Immature natural killer cell (primary cell): Measurements from ENCODE around the gene SEC62. TPM values are rescaled to one million over a fixed set of nuclear protein-coding genes. Genes with fewer than 3 reads are reported as not detected.
A peak's percentile ranks its signal among the peaks of the same experiment; 100 is the strongest.

Source experiments
- DNase-seq, 3 donors: peaks; one replicate each; pipeline ENCODE4 v3.0.0; 2022; ENCODE audit warnings: mixed read lengths in 1 of 3
- H3K27ac Mint-ChIP-seq, 6 donors: one replicate each; pipeline ENCODE4 v1.8.0; 2020; ENCODE audit warnings: mixed read lengths in 6 of 6, mild to moderate bottlenecking in 5 of 6, inconsistent platforms in 4 of 6, moderate library complexity in 3 of 6
- H3K27me3 Mint-ChIP-seq, 3 donors: one replicate each; pipeline ENCODE4 v1.8.0; 2020 to 2021; ENCODE audit warnings: low read depth in 3 of 3, mild to moderate bottlenecking in 3 of 3, mixed read lengths in 3 of 3, moderate library complexity in 3 of 3, inconsistent platforms in 1 of 3
- H3K36me3 Mint-ChIP-seq, 3 donors: one replicate each; pipeline ENCODE4 v1.8.0; 2020; ENCODE audit warnings: mixed read lengths in 3 of 3, inconsistent platforms in 2 of 3, mild to moderate bottlenecking in 2 of 3
- H3K4me1 Mint-ChIP-seq, 2 donors: one replicate each; pipeline ENCODE4 v1.8.0; 2020; ENCODE audit warnings: inconsistent platforms in 2 of 2, mild to moderate bottlenecking in 2 of 2, mixed read lengths in 2 of 2, moderate library complexity in 1 of 2
- H3K4me3 Mint-ChIP-seq, 5 donors: one replicate each; pipeline ENCODE4 v1.8.0; 2020; ENCODE audit warnings: mild to moderate bottlenecking in 5 of 5, mixed read lengths in 5 of 5, inconsistent platforms in 3 of 5, moderate library complexity in 3 of 5
- H3K9me3 Mint-ChIP-seq, 6 donors: one replicate each; pipeline ENCODE4 v1.8.0; 2020; ENCODE audit warnings: mild to moderate bottlenecking in 6 of 6, mixed read lengths in 6 of 6, inconsistent platforms in 4 of 6, moderate library complexity in 3 of 6
- polyA plus RNA-seq, 3 donors: library from polyadenylated mRNA; unstranded; fragments of 300-500 nt; fragmentation: Illumina TruSeq; gene quantifications; one replicate each; pipeline ENCODE4 v1.2.3, GENCODE V29; 2021

The SEC62 gene
- polyA plus RNA-seq, 3 donors from 2014 or later, result 128 to 155 (median 130) TPM

DNA sequence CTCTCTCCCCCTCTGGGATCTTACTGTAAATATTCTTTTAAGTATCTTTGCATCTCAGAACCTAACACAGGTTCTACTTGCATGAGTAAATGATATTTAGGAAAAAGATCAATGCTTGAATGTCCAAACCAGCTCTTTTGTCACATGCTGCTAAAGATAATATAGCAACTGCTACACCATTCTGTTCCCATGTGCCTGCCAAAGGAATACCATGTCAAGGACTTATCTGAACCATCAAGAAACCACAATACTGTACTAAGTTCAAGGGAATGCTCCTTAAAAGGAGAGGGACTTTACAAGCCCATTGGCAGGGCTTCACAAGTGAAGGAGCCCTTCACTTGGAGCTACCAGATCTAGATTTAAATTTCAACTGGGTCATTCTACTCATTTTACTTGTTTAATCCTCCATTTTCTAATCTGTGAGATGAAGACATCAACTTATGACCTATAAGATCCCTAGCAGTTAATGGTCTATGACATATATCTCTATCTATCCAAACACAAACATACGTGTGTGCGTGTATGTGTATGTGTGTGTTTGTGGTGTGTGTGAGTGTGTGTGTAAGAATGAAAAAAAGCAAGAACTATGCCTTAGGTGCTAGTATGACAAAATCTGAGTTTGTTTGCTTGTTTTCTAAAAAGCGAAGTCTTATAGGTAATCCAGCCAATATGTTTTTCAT is 13.0 kb upstream of the SEC62 start:
- peaks cover 0 to 2% (median 0%) of the 10 kb centered on the region in 6 donors for H3K9me3 Mint-ChIP-seq
- DNase-seq, result no peak
- H3K4me1 Mint-ChIP-seq, result no peaks in the 10 kb centered on the region
- peaks cover 6 to 11% (median 9%) of the 10 kb centered on the region in 3 donors for H3K27me3 Mint-ChIP-seq
- no peak overlapping the region for H3K27ac Mint-ChIP-seq
- H3K4me3 Mint-ChIP-seq, result no peak overlapping the region
- H3K36me3 Mint-ChIP-seq, result no peaks in the 10 kb centered on the region

DNA sequence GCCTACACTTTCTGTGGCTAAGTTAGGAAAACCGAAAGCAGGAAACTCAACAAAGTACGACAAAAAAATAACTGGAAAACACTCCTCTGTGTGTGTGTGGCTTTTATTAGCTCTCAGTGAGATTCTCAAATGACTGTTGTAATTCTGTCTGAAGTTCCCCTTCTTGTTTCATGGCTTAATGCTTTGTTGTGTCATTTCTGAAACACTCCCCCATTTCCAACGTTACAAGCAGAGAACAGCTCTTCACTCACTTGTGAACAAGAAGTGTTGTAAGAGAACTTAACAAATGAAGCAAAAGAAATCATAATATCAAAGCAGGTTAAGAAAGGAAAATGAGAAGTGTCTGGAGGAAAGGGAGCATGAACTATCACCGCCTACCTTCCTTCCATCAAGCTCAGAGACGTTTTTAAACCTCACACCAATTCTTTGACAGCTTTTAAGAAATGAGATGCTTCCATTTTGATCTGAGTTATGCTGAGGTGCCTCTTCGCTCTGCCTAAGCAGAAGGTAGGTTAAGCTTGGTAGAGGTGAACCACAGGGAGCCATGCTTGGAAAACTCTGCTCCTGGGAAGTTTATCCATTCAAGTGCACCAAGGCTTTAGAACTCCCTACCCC is 12.4 kb upstream of the SEC62 start:
- no peak overlapping the region for H3K27ac Mint-ChIP-seq
- no peaks in the 10 kb centered on the region for H3K4me1 Mint-ChIP-seq
- H3K4me3 Mint-ChIP-seq, result no peak overlapping the region

DNA sequence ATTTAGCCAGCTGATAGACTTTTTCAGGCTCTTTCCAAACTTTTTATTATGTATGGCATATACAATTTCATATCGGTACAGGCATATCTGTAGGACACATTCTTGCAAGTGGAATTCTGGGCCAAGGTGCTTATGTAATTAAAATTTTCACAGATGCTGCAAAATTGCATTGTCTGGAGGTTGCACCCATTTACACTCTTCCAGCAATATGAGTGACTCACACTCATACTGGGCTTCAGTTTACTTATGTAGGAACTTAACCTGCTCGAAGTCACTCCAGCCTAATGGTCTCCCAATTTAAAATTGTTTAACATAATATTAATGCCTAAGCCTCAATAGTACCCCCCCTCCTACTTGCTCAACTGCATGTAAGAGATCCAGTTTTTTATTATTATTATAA is 11.2 kb upstream of the SEC62 start:
- H3K36me3 Mint-ChIP-seq, result no peaks in the 10 kb centered on the region
- peaks cover 6 to 12% (median 10%) of the 10 kb centered on the region in 3 donors for H3K27me3 Mint-ChIP-seq
- H3K9me3 Mint-ChIP-seq, result peaks cover 0 to 2% (median 0%) of the 10 kb centered on the region in 6 donors
- no peak overlapping the region for H3K4me3 Mint-ChIP-seq
- no peaks in the 10 kb centered on the region for H3K4me1 Mint-ChIP-seq
- H3K27ac Mint-ChIP-seq, result no peak overlapping the region
- DNase-seq, result no peak

More for the DNA sequence above, 12.4 kb upstream of the SEC62 start:
- peaks cover 6 to 11% (median 10%) of the 10 kb centered on the region in 3 donors for H3K27me3 Mint-ChIP-seq
- peaks cover 0 to 2% (median 0%) of the 10 kb centered on the region in 6 donors for H3K9me3 Mint-ChIP-seq
- no peaks in the 10 kb centered on the region for H3K36me3 Mint-ChIP-seq
- DNase-seq, result no peak

DNA sequence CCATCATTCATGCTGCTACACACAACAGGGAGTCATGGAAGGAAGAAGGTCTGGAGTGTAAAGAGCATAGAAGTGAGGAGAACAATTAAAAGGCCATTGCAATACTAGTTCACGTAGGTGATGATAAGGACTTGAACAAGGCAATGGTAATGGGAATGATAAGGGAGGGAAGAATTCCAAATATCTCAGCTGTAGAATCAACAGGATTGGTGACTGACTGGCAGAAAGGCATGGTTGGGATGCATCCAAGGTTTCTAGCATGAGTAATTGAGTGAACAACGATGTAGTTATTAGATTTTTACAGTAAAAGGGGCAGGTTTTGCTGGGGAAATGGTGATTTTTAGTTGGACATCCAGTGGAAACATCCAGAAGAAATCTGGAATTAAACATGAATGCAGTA is 2.4 kb upstream of the SEC62 start:
- no peaks in the 10 kb centered on the region for H3K9me3 Mint-ChIP-seq
- H3K36me3 Mint-ChIP-seq, result no peaks in the 10 kb centered on the region
- H3K4me3 Mint-ChIP-seq, result no peak overlapping the region
- H3K27ac Mint-ChIP-seq, result no peak overlapping the region
- peaks cover 4 to 19% (median 18%) of the 10 kb centered on the region in 3 donors for H3K27me3 Mint-ChIP-seq
- peaks cover 29% of the 10 kb centered on the region in 2 donors for H3K4me1 Mint-ChIP-seq
- DNase-seq, result no peak

DNA sequence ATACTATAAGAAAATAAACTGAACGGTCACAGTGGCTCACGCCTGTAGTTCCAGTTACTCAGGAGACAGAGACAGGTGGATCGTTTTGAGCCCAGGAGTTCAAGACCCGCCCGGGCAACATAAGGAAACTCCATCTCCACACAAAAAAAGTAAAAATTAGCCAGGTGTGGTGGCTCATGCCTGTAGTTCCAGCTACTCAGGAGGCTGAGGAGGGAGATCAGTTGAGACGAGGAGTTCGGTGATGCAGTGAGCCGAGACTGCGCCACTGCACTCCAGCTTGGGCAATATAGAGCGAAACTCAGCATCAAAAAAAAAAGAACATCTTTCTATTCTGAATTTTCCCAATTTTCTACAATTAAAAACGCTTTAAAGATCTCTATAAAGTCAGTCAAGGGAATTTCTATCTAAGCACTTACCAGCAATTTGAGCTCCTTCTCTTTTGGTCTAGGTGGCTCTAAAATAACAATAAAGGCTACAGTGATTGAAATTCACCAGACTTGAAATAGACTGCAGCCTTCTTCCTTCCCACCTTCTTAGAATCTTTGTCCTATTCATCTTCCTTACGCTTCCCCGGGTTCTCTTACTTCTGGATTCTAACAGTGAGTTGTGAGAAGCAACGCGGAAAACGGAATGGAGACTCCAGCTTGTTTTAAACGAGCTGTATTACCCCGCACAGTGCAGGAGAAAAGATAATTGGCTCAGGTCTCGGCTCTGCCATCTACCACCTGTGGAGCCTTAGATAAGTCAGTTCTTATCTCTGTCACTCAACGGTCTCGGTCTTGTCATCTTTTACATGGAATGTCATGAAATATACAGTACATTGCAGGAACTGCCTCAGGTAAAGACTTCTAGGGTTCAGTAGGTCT is 812 bp upstream of the SEC62 start:
- H3K36me3 Mint-ChIP-seq, result no peaks in the 10 kb centered on the region
- peak overlapping the region; percentile 83 to 96 (median 94) for H3K4me3 Mint-ChIP-seq
- no peaks in the 10 kb centered on the region for H3K9me3 Mint-ChIP-seq
- H3K27ac Mint-ChIP-seq, result peak overlapping the region; percentile 92 to 98 (median 95)
- H3K4me1 Mint-ChIP-seq, result peaks cover 31 to 45% of the 10 kb centered on the region in 2 donors
- DNase-seq, result no peak
- peaks cover 2 to 16% (median 16%) of the 10 kb centered on the region in 3 donors for H3K27me3 Mint-ChIP-seq

DNA sequence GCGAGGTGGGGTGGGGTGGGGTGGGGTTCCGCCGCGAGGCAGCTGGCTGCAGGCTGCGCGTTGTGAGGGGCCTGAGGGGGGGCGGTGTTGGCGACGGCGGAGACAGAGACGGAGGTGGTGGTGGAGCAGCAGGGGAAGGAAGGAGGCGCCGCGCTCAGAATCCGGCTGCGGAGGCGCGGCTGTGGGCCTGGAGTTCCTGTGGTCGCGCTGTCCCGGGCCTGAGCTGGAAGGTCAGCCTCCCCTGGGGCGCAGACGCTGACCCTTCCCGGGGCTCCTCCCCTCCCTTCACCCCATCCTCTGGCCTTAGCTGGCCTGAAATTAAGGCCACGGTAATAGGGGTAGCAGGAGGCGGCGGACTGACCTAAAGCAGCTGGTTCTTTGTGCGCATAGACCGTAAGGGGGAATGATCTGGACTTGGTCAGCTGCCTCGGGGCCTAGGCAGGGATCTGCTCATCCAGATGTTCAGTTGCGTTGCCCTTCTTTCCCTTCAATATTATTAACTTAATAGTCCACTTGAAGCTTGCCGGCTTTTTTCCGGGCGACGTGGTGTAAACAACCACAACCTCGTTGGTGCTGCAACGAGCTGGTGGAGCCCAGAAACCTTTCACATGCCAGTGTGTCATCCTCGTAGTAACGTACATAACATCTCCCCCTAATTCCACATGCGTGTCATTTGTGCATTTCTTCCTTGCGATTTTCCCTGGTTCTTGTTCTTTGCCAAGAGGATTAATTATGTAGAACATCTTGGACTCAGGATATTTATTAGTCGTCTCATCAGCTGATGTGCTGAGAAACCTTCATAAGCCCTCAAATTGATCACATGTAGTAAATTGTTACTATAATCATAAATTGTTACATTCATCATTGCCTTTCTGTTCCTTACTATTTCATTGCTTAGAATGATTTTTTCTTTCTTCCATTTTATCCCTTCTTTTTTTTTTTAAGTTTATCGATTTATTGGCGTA is 626 bp downstream of the SEC62 start:
- peaks cover 0 to 16% (median 15%) of the 10 kb centered on the region in 3 donors for H3K27me3 Mint-ChIP-seq
- peak overlapping the region; percentile 92 to 98 (median 95) for H3K27ac Mint-ChIP-seq
- H3K4me3 Mint-ChIP-seq, result peak overlapping the region; percentile 83 to 96 (median 94)
- H3K36me3 Mint-ChIP-seq, result peaks cover 0 to 2% (median 0%) of the 10 kb centered on the region in 3 donors
- no peaks in the 10 kb centered on the region for H3K9me3 Mint-ChIP-seq
- DNase-seq, result peak in 1 of 3 donors; percentile 34
- H3K4me1 Mint-ChIP-seq, result peaks cover 36 to 56% of the 10 kb centered on the region in 2 donors

DNA sequence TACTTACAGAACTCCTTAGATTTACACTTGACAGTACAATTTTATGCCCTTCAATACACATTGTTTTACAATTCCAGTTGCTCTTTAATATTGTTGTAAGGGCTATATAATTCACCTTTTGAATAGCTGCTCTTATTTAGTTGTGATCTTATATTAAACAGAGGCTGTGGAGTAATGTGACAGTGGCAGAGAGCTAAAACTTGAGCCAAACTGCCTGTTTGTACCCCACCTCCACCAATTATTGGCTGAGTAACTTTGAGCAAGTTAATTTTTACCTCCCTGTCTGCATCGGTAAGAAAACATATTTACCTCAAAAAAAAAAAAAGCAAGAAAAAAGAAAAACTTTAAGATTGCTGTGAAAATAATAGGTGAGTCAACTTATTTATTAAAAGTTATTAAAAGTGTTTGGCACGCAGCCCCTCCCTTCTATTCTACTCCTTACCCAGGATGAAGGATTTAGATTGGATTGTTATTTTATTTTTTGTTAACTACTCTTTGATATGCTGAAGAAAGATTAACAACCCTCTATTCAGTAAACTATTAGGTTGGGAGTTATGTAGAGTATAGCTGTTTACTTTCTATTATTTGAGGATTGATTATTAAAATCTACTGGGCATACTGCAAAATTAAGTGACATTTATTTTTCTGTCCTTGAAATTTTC is 1.7 kb downstream of the SEC62 start:
- Mint-ChIP-seq H3K4me3 (peak overlapping the region; percentile 31 to 95 (median 93)), H3K27me3 (peaks cover 0 to 15% (median 11%) of the 10 kb centered on the region in 3 donors), H3K9me3 (no peaks in the 10 kb centered on the region), H3K27ac (peak overlapping the region; percentile 61 to 98 (median 93)), H3K4me1 (peaks cover 40 to 63% of the 10 kb centered on the region in 2 donors), H3K36me3 (peaks cover 0 to 3% (median 0%) of the 10 kb centered on the region in 3 donors)
- no peak for DNase-seq

DNA sequence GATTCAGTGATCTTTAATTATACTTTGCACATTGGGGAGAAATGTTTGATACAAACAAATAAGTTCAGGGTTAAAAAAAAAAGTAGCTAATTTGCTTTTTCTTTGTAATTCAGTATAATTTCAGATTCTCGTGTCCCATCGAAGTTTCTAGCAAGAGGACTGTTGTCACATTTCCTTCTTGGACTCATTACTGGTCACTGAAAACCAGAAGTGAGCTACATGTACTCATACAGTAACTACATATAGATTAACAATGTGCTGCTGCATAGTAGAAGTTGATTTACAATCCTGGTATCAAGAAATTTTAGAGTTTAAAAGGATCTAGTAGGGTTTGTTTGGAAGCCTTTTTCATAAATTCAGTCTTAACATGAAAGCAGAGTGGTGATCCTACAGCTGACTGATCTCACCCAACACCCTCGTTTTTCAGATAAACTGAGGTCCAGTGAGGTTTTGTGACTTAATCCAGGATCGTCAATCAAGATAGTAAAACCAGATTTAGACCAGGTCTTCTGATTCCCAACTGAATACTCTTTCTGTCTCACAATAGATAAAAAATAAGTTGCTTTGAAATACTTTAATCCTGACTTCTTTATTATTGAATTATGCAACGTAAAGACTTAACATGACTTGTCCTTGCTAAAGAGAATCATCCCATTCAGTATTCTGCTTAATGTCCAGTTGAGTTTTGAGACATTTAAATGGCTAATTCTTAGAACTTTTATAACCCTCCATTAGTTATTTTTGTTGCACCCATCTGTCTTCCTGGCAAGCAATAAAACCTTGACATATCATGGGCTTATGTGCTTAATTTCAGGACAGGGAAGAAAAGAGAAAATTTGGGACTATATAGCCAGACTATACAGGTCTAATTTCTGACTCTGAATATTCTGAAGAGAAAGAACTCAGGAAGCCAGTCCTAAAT is 2.8 kb downstream of the SEC62 start:
- Mint-ChIP-seq H3K27me3 (peaks cover 0 to 11% (median 11%) of the 10 kb centered on the region in 3 donors), H3K9me3 (no peaks in the 10 kb centered on the region), H3K4me3 (no peak overlapping the region), H3K27ac (peak overlapping the region; percentile 36 to 98 (median 77)), H3K4me1 (peaks cover 41 to 72% of the 10 kb centered on the region in 2 donors), H3K36me3 (peaks cover 0 to 6% (median 3%) of the 10 kb centered on the region in 3 donors)
- no peak for DNase-seq

DNA sequence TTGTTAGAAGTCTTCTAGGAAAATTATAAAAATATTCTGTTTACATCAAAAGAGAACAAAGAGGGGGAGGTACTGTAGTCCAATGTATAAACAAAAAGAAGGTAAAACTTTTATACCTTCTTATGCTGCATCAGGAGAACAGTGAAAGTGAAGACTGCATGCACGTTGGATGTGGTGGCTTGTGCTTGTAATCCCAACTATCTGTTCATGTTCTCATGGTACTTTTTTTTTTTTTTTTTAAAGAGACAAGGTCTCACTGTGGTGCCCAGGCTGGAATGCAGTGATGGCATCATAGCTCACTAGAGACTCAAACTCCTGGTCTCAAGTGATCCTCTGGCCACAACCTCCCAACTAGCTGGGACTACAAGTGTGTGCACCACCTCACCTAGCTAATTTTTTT is 4.2 kb downstream of the SEC62 start:
- H3K4me1 Mint-ChIP-seq, result peaks cover 39 to 77% of the 10 kb centered on the region in 2 donors
- H3K36me3 Mint-ChIP-seq, result peaks cover 0 to 8% (median 3%) of the 10 kb centered on the region in 3 donors
- peaks cover 0 to 10% (median 8%) of the 10 kb centered on the region in 3 donors for H3K27me3 Mint-ChIP-seq
- H3K9me3 Mint-ChIP-seq, result no peaks in the 10 kb centered on the region
- DNase-seq, result no peak
- no peak overlapping the region for H3K27ac Mint-ChIP-seq
- no peak overlapping the region for H3K4me3 Mint-ChIP-seq

DNA sequence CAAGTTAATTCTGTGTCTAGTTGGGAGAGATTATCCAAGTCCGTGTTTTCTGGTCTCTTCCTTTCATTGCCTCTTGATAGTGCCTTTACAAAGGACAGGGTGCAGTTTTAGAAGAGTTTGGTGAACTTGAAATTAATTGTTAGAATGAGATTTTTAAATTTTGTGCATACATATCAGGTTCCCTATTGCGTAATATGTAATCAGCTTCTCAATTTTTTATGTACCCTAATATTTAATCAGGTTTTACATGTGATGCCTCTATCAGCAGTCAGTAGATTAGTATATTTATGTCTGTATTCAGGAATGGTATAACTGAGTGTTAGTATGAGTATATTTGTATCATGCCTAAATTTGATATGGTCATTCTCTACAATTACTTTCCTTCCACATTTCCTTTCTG is 4.9 kb downstream of the SEC62 start:
- peaks cover 0 to 8% (median 3%) of the 10 kb centered on the region in 3 donors for H3K36me3 Mint-ChIP-seq
- peaks cover 32 to 74% of the 10 kb centered on the region in 2 donors for H3K4me1 Mint-ChIP-seq

DNA sequence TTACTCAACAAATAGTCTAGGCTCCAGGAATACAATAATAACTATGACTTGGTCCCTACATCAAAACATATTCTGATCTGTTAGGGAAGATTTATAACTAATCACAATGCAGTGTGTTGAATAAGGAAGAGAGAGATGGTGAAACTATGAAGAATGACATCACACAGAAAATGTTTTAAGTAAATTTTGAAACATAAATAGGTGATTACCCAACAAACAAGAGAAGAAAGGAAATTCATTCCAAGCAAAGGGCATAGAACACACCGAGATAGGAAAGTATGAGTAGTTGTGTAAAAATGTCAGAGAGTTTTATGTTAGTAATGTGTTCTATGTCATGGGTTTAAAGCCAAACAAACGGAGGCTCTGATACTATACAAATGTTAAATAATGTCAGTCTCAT is 13.4 kb downstream of the SEC62 start:
- Mint-ChIP-seq H3K4me3 (no peak overlapping the region), H3K4me1 (peaks cover 1 to 15% of the 10 kb centered on the region in 2 donors), H3K27me3 (peaks cover 0 to 2% (median 0%) of the 10 kb centered on the region in 3 donors), H3K36me3 (peaks cover 16 to 58% (median 42%) of the 10 kb centered on the region in 3 donors), H3K27ac (no peak overlapping the region), H3K9me3 (no peaks in the 10 kb centered on the region)
- DNase-seq, result no peak

More for the DNA sequence above, 4.9 kb downstream of the SEC62 start:
- no peak for DNase-seq
- Mint-ChIP-seq H3K4me3 (no peak overlapping the region), H3K9me3 (no peaks in the 10 kb centered on the region), H3K27ac (peak overlapping the region in 2 of 6 donors; percentile 1 to 2), H3K27me3 (peaks cover 0 to 9% (median 1%) of the 10 kb centered on the region in 3 donors)
